OCI-LY7 (cell line): Measurements from ENCODE around the gene THSD7A. TPM values are rescaled to one million over a fixed set of nuclear protein-coding genes. Genes with fewer than 3 reads are reported as not detected.

Source experiments
- BruUV-seq: library from RNA; stranded (reverse); fragments of 400-500 nt; replicated peaks from 2 replicates; lab custom pipeline; 2021; lab: Mats Ljungman, UMichigan
- CTCF ChIA-PET: fragments of 300-600 bp; sonication (Branson Sonifier 250); formaldehyde crosslinking; loops from one replicate; lab custom pipeline; 2022; ENCODE audit warnings: antibody characterized with exemption; ENCODE audit not compliant: unreplicated experiment; lab: Charles Lee
- POLR2A ChIA-PET: fragments of 300-600 bp; sonication (Branson Sonifier 250); formaldehyde crosslinking; loops from one replicate; lab custom pipeline; 2022; ENCODE audit warnings: antibody characterized with exemption; lab: Charles Lee
- DNase-seq: peaks from one replicate; pipeline ENCODE4 v3.0.0-alpha.2; 2015; ENCODE audit warnings: low spot score
- H2AFZ ChIP-seq: fragments of 200-600 bp; sonication (generic), shearing (Covaris generic); 2 replicates; pipeline ENCODE4 v1.6.1; 2014; ENCODE audit warnings: mild to moderate bottlenecking, antibody characterized with exemption, low read length, moderate library complexity
- H3K27ac ChIP-seq: fragments of 200-600 bp; sonication (generic); 2 replicates; pipeline ENCODE4 v1.5.1; 2014; ENCODE audit warnings: mixed run types, low read depth, mild to moderate bottlenecking, moderate library complexity, low read length, inconsistent platforms; ENCODE audit not compliant: poor library complexity, severe bottlenecking
- H3K36me3 ChIP-seq: fragments of 200-600 bp; sonication (generic); 2 replicates; pipeline ENCODE4 v1.6.1; 2014; ENCODE audit warnings: mild to moderate bottlenecking, antibody characterized with exemption, low read length, moderate library complexity, mixed read lengths; ENCODE audit not compliant: insufficient read depth
- H3K4me1 ChIP-seq: fragments of 200-600 bp; sonication (generic); 2 replicates; pipeline ENCODE4 v1.5.1; 2014; ENCODE audit warnings: mild to moderate bottlenecking, low read length; ENCODE audit not compliant: insufficient read depth, poor library complexity, severe bottlenecking
- H3K4me2 ChIP-seq: fragments of 200-600 bp; sonication (generic); 2 replicates; pipeline ENCODE4 v1.6.1; 2014; ENCODE audit warnings: mild to moderate bottlenecking, low read length
- H3K4me3 ChIP-seq: fragments of 200-600 bp; sonication (generic); 2 replicates; pipeline ENCODE4 v1.5.1; 2014; ENCODE audit warnings: mild to moderate bottlenecking, low read depth, low read length; ENCODE audit not compliant: poor library complexity, severe bottlenecking
- H3K79me2 ChIP-seq: fragments of 200-600 bp; sonication (generic); 2 replicates; pipeline ENCODE4 v1.6.1; 2016; ENCODE audit warnings: low read depth, mild to moderate bottlenecking, low read length, moderate library complexity, mixed read lengths; ENCODE audit not compliant: insufficient read depth
- H3K9me2 ChIP-seq: fragments of 200-600 bp; sonication (generic); 2 replicates; pipeline ENCODE4 v1.6.1; 2016; ENCODE audit warnings: mild to moderate bottlenecking, low read length, mixed read lengths; ENCODE audit not compliant: insufficient read depth
- H3K9me3 ChIP-seq: fragments of 200-600 bp; sonication (generic); 2 replicates; pipeline ENCODE4 v1.6.1; 2014; ENCODE audit warnings: mild to moderate bottlenecking, mixed run types, low read length, mixed read lengths
- H4K20me1 ChIP-seq: fragments of 200-600 bp; sonication (generic); 2 replicates; pipeline ENCODE4 v1.6.1; 2014; ENCODE audit warnings: mild to moderate bottlenecking, antibody characterized with exemption, low read length, moderate library complexity, mixed read lengths; ENCODE audit not compliant: insufficient read depth
- EZH2phosphoT487 ChIP-seq: fragments of 200-600 bp; sonication (generic); IDR thresholded peaks from 2 replicates; pipeline ENCODE4 v1.6.1; 2018; ENCODE audit warnings: low read depth, borderline replicate concordance, mild to moderate bottlenecking, mixed run types, antibody characterized with exemption, low read length, moderate library complexity, mixed read lengths
- intact Hi-C: fragments of 100-400 bp; cut with micrococcal nuclease; formaldehyde crosslinking; loops from one replicate; pipeline ENCODE4 v1.10.0; 2022; ENCODE audit not compliant: unreplicated experiment
- total RNA-seq, 2 experiments: library from RNA; depleted of rRNA in 1 of 2; stranded (reverse); fragments of >200 nt in 1 of 2; shearing (Covaris generic) in 1 of 2; gene quantifications; 2 replicates each; pipeline ENCODE4 v1.2.3, GENCODE V29; 2014 to 2022
- TF ChIP-seq, protein P1 (sequence below): fragments of 200-600 bp; sonication (generic); conservative IDR thresholded peaks from 2 replicates; pipeline ENCODE4 v1.5.1; 2014; ENCODE audit warnings: mild to moderate bottlenecking, antibody characterized with exemption, low read length, moderate library complexity, mixed read lengths

Gene THSD7A
- total RNA-seq, 2 experiments from 2014 or later: 0.13 TPM; not detected in 1

DNA sequence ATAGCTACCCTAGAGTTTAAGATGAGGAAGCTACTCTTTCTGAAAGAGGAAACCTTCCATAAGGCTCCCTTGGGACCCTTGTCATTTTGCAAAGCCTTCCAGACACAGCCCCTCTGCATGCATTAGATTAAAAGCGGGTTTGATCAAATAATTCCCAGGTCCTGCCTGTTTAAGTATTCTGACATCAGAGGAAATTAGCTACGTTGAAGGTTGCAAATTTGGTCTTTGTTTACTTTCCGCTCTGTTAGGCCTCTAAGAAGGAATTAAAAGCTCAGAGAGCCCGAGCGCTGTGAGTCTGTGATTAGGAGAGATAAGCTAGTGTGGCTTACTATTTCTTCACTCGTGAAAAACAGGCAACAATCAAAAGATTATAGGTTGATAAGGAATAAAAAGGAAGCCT, 1.4 kb upstream of the THSD7A start:
- Histone ChIP-seq H3K4me1 (no peaks in the 10 kb centered on the region), H3K79me2 (no peaks in the 10 kb centered on the region), H3K27ac (no peak overlapping the region), H3K4me3 (no peak overlapping the region), H4K20me1 (no peaks in the 10 kb centered on the region), H2AFZ (no peak overlapping the region), H3K9me2 (no peaks in the 10 kb centered on the region), H3K4me2 (no peak overlapping the region), H3K36me3 (no peaks in the 10 kb centered on the region), H3K9me3 (no peaks in the 10 kb centered on the region)
- BruUV-seq: no TSS peak
- intact Hi-C loops: no loop called here
- TF ChIP-seq, protein P1, sequence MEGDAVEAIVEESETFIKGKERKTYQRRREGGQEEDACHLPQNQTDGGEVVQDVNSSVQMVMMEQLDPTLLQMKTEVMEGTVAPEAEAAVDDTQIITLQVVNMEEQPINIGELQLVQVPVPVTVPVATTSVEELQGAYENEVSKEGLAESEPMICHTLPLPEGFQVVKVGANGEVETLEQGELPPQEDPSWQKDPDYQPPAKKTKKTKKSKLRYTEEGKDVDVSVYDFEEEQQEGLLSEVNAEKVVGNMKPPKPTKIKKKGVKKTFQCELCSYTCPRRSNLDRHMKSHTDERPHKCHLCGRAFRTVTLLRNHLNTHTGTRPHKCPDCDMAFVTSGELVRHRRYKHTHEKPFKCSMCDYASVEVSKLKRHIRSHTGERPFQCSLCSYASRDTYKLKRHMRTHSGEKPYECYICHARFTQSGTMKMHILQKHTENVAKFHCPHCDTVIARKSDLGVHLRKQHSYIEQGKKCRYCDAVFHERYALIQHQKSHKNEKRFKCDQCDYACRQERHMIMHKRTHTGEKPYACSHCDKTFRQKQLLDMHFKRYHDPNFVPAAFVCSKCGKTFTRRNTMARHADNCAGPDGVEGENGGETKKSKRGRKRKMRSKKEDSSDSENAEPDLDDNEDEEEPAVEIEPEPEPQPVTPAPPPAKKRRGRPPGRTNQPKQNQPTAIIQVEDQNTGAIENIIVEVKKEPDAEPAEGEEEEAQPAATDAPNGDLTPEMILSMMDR: no peak
- TF ChIP-seq EZH2phosphoT487: no peak
- POLR2A ChIA-PET: interaction anchor here (0.6 kb wide), 1 partner anchor 26 kb away, joined by 3 read pairs; no protein-coding TSS in a partner anchor
- CTCF ChIA-PET: no interaction called here
- DNase-seq: no peak

DNA sequence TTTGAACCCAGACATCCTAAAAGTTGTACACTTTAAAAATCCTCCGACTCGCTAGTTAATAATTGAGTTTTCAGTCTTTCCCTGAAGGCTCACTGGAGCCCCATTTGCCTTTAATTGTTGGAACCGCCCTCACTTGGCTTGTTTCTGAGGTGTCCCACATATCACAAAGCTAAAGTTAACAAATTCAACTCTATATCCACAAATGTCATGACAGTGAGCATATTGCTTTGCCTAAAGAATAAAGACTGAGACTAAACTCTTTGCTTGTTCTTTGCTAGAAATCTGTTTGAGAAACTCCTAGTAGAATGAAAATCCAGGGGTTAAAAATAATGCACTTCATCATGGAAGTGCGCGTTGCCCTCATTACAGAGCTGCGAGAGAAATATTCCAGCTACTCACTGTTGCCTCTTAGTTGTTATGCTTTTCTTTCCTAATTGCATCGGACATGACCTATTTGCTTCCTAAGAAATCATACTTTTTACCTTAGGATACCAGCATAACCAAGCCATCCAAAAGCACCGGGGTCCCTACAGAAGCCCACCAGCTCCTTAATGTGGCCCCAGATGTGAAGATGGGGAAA, 752 bp downstream of the THSD7A start:
- H2AFZ ChIP-seq: no peak overlapping the region
- CTCF ChIA-PET: no interaction called here

More for the DNA sequence above, 752 bp downstream of the THSD7A start:
- intact Hi-C loops: no loop called here
- H3K36me3 ChIP-seq: no peaks in the 10 kb centered on the region
- POLR2A ChIA-PET: no interaction called here
- no peak overlapping the region for H3K27ac ChIP-seq
- no peaks in the 10 kb centered on the region for H3K9me3 ChIP-seq
- H3K4me1 ChIP-seq: no peaks in the 10 kb centered on the region
- no peaks in the 10 kb centered on the region for H4K20me1 ChIP-seq
- no peaks in the 10 kb centered on the region for H3K9me2 ChIP-seq
- no TSS peak for BruUV-seq
- no peaks in the 10 kb centered on the region for H3K79me2 ChIP-seq
- DNase-seq: no peak
- TF ChIP-seq, protein P1: no peak
- TF ChIP-seq EZH2phosphoT487: no peak
- H3K4me2 ChIP-seq: no peak overlapping the region
- H3K4me3 ChIP-seq: no peak overlapping the region
